Mesodermal cell (in vitro differentiated cells): ENCODE data around the gene AASDH.

Experiments used
- H3K27ac ChIP-seq: 2 replicates; pipeline ENCODE4 v1.7.0; 2013; ENCODE audit warnings: mild to moderate bottlenecking, low read depth, low read length, moderate library complexity; ENCODE audit not compliant: severe bottlenecking
- H3K36me3 ChIP-seq: 2 replicates; pipeline ENCODE4 v1.7.1; 2013; ENCODE audit warnings: mild to moderate bottlenecking, low read length, moderate library complexity; ENCODE audit not compliant: control insufficient read depth, insufficient read depth
- H3K4me1 ChIP-seq: one replicate; pipeline ENCODE4 v1.7.1; 2013; ENCODE audit warnings: mild to moderate bottlenecking, low read length; ENCODE audit not compliant: insufficient read depth, control insufficient read depth, poor library complexity, severe bottlenecking
- H3K4me3 ChIP-seq: 2 replicates; pipeline ENCODE4 v1.7.0; 2013; ENCODE audit warnings: low read length, control low read depth, mild to moderate bottlenecking; ENCODE audit not compliant: insufficient read depth, poor library complexity, severe bottlenecking; ENCODE audit errors: extremely low read depth
- H3K9me3 ChIP-seq: 2 replicates; pipeline ENCODE4 v1.7.1; 2013; ENCODE audit warnings: mild to moderate bottlenecking, low read length, moderate library complexity; ENCODE audit not compliant: control insufficient read depth
- WGBS, 2 experiments: methylation state at CpG; one replicate each; pipeline ENCODE4 v1.1.5; 2013; ENCODE audit warnings: missing lambda C conversion rate in 2 of 2; ENCODE audit not compliant: insufficient coverage in 2 of 2; 5-methylcytosine and 5-hydroxymethylcytosine counted together

The AASDH gene

DNA sequence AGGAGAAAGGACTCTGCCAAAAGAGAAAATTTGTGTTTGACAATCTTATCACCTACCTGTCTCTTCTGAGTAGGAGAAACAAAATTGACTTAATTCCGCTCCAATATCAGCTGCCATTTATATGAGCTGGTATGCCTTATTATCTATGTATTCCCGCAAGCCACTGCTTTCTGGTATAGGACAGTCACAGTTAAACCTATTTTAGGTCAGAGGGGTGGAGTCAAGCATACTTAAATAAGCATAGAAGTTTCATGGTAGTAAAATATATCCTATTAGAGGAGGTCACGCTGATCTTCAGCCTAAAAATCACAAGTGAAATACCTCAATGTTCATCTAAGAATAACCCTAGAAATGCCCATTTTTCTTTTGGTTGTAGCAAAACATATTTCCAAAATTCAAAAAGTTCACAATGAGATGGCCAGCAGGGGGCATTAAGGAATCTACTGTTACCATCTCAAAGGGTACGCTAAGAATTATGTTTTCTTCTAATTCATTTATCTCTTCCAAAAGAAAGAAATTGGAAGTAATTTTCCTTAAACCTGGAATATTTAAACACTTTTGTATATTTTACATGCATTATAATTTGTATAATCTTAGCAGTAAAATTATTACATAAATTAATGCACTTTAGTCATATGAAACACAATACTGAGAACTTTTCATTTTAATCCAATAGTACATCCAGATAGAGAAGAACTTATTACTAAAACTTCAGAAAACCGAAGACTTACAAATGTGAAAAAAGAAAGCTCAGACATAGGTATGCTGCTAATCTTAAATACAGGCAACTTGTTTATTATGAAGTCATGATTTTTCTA lies 37.6 kb upstream of the AASDH start:
- 80% methylated on average over 1 of the region's 5 CpGs; no CpG with 5 or more reads in 1 of the 2 experiments for WGBS, 2 experiments
- Histone ChIP-seq H3K36me3 (peaks cover 29% of the 10 kb centered on the region), H3K9me3 (no peaks in the 10 kb centered on the region), H3K4me3 (no peak overlapping the region), H3K4me1 (no peaks in the 10 kb centered on the region), H3K27ac (no peak overlapping the region)

GRCh38 chr4:56424176-56424575 lies 36.9 kb upstream of the AASDH start:
- WGBS, 2 experiments = 95 to 100% methylated on average over 3 of the region's 5 CpGs
- Histone ChIP-seq H3K36me3 (peaks cover 29% of the 10 kb centered on the region), H3K4me3 (no peak overlapping the region), H3K27ac (no peak overlapping the region), H3K4me1 (no peaks in the 10 kb centered on the region), H3K9me3 (no peaks in the 10 kb centered on the region)

- Histone ChIP-seq H3K4me3 (no peak overlapping the region), H3K27ac (no peak overlapping the region), H3K36me3 (peaks cover 12% of the 10 kb centered on the region), H3K4me1 (no peaks in the 10 kb centered on the region), H3K9me3 (no peaks in the 10 kb centered on the region)
- 100% methylated on average over 1 to 2 of the region's 3 CpGs for WGBS, 2 experiments
These were observed 30.1 kb upstream of the AASDH start for GRCh38 chr4:56417396-56417795.

DNA sequence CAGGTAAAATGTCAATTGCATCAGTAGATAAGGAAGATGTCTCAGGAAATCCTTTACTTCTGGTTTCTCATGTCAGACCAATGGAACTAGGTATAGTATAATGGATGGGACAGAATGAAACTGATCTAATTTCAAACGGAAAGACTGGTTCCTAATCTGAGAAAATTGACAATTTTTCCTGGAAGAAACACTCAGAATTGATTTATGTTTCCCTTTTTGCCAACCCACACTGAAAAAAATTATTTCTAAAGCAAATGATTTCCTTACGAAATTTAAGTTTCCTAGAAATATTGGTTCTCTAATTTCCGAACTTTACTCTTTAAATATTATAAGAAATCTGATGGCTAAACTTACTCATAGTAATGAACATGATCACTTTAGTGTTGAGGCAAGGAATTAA lies 29.1 kb upstream of the AASDH start:
- 100% methylated on average over 1 of the region's 3 CpGs; no CpG with 5 or more reads in 1 of the 2 experiments for WGBS, 2 experiments
- Histone ChIP-seq H3K27ac (no peak overlapping the region), H3K4me3 (no peak overlapping the region), H3K9me3 (no peaks in the 10 kb centered on the region), H3K36me3 (peaks cover 7% of the 10 kb centered on the region), H3K4me1 (no peaks in the 10 kb centered on the region)

GRCh38 chr4:56414135-56414670 lies 26.9 kb upstream of the AASDH start:
- H3K4me3 ChIP-seq = no peak overlapping the region
- 90 to 94% methylated on average over 2 to 3 of the region's 4 CpGs for WGBS, 2 experiments
- H3K36me3 ChIP-seq = no peaks in the 10 kb centered on the region
- H3K9me3 ChIP-seq = no peaks in the 10 kb centered on the region
- H3K27ac ChIP-seq = no peak overlapping the region
- H3K4me1 ChIP-seq = peaks cover 4% of the 10 kb centered on the region

GRCh38 chr4:56410247-56411062 lies 23.2 kb upstream of the AASDH start:
- H3K27ac ChIP-seq = peak overlapping the region; percentile 97
- peaks cover 12% of the 10 kb centered on the region for H3K36me3 ChIP-seq
- WGBS, 2 experiments = 14% methylated on average over 1 of the region's 4 CpGs; no CpG with 5 or more reads in 1 of the 2 experiments
- H3K4me3 ChIP-seq = peak overlapping the region; percentile 1
- peaks cover 4% of the 10 kb centered on the region for H3K4me1 ChIP-seq
- H3K9me3 ChIP-seq = no peaks in the 10 kb centered on the region

DNA sequence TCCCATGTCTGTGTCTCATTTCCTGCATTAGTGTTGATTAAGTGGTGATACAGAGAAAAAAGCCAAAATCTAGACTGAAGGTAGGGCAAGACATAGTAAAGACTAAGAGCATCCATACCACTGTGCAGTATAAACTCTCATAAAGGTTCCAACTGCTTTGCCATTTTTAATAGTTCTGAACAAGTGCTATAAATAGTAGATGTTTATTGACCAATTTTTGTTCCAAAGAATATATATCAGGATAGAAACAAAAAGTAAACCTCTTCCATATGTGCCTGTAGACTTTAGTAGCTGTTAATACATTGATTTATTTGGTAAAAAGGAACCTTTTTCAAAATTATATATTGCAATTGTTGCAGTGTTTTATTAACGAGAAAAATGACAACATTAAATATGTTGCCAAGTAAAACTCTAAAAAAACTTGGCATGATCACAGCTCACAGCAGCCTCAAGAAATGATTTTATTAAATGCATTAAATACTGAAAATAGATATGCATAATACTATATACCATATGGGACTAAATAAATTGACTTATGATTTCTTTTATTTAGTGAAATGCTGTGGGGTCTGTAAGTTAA lies 22.3 kb upstream of the AASDH start:
- Histone ChIP-seq H3K27ac (peak overlapping the region; percentile 97), H3K36me3 (peaks cover 21% of the 10 kb centered on the region), H3K9me3 (no peaks in the 10 kb centered on the region), H3K4me3 (no peak overlapping the region), H3K4me1 (peaks cover 4% of the 10 kb centered on the region)
- no CpG with 5 or more reads among the region's 1 CpG for WGBS, 2 experiments

- Histone ChIP-seq H3K36me3 (peaks cover 26% of the 10 kb centered on the region), H3K4me1 (peaks cover 4% of the 10 kb centered on the region), H3K9me3 (no peaks in the 10 kb centered on the region), H3K27ac (peak overlapping the region; percentile 97), H3K4me3 (no peak overlapping the region)
- WGBS, 2 experiments = no CpG with 5 or more reads among the region's 2 CpGs
These were observed 21.7 kb upstream of the AASDH start for GRCh38 chr4:56408978-56409377.

DNA sequence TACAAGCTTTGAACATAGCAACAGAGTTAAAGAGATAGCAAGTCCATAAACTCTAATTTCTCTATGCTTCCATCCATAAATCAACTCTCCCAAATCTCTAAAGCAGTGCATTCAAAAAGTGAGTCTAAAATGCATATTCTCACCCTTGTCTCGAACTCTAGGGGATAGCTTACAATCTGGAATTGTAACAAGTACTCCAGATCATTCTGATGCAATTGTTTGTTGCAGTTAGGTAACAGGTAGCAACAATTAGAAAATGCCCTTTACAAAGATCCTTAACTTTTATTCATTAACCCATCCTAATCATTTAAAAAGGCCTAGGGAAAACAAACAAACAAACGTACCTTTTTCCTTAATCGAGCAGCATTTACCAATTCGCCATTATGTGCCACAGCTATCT lies 18.9 kb upstream of the AASDH start:
- H3K4me1 ChIP-seq = peaks cover 4% of the 10 kb centered on the region
- WGBS, 2 experiments = 97 to 100% methylated on average over 3 of the region's 4 CpGs
- H3K36me3 ChIP-seq = peaks cover 36% of the 10 kb centered on the region
- no peak overlapping the region for H3K27ac ChIP-seq
- no peaks in the 10 kb centered on the region for H3K9me3 ChIP-seq
- H3K4me3 ChIP-seq = no peak overlapping the region

- H3K9me3 ChIP-seq = no peaks in the 10 kb centered on the region
These were observed 17.7 kb upstream of the AASDH start for GRCh38 chr4:56405016-56405415.

More at GRCh38 chr4:56405016-56405415, 17.7 kb upstream of the AASDH start:
- Histone ChIP-seq H3K36me3 (peaks cover 47% of the 10 kb centered on the region), H3K27ac (no peak overlapping the region), H3K4me1 (no peaks in the 10 kb centered on the region), H3K4me3 (no peak overlapping the region)
- WGBS, 2 experiments = 100% methylated on average over 1 of the region's 1 CpG; no CpG with 5 or more reads in 1 of the 2 experiments
